ENCODE data around the gene NCBP2L.

DNA sequence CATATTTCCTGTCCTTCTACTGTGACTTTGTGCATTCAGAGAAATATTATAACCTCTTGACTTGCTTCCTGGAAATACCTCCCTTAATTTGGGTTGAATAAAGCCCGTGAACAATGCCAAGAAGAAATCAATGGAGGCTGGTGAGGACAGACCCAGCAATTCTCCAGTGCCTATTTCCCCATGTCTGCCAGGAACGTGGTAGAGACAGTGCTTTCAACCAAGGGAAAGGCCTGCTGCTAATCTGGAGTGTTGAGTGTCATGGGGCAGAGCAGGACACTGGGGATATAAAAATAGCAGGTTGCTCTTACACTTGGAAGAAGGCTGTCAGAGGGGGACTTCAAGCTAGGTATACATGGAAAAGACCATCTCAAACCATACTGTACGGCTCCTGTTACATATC, 21.8 kb upstream of the NCBP2L start:
- TF ChIP-seq EP300 (IDR thresholded peaks at IDR 0.05; ENCODE audit: borderline replicate concordance) (no peak), FOXM1 (IDR thresholded peaks at IDR 0.05; ENCODE audit: borderline replicate concordance, low read depth) (no peak)
